Stimulated activated naive CD4-positive, alpha-beta T cell (primary cell): ENCODE measurements around the gene MAGI2.

Experiments
- DNase-seq, 6 experiments: peaks; one replicate each; lab custom pipeline; 2025; lab: John Stamatoyannopoulos, UW

MAGI2 gene

GRCh38 chr7:79258826-79259225 is 194.6 kb downstream of the MAGI2 start:
- no peak for DNase-seq

- no peak for DNase-seq
Measured at GRCh38 chr7:79257959-79258358, 195.5 kb downstream of the MAGI2 start.

GRCh38 chr7:79245623-79246249 is 207.7 kb downstream of the MAGI2 start:
- DNase-seq: no peak

- DNase-seq: no peak
Measured at GRCh38 chr7:79244482-79244881, 209.0 kb downstream of the MAGI2 start.

GRCh38 chr7:79241288-79242060 is 212.0 kb downstream of the MAGI2 start:
- DNase-seq: no peak

GRCh38 chr7:79240413-79240812 is 213.1 kb downstream of the MAGI2 start:
- DNase-seq: no peak

- no peak for DNase-seq
Measured at GRCh38 chr7:79236352-79237028, 217.0 kb downstream of the MAGI2 start.

- DNase-seq: no peak
Measured at GRCh38 chr7:79227044-79227443, 226.4 kb downstream of the MAGI2 start.

- no peak for DNase-seq
Measured at GRCh38 chr7:79221211-79221610, 232.3 kb downstream of the MAGI2 start.

- no peak for DNase-seq
Measured at GRCh38 chr7:79217976-79218626, 235.4 kb downstream of the MAGI2 start.

- DNase-seq: no peak
Measured at GRCh38 chr7:79217468-79217867, 236.0 kb downstream of the MAGI2 start.

GRCh38 chr7:79216236-79216635 is 237.2 kb downstream of the MAGI2 start:
- no peak for DNase-seq

- no peak for DNase-seq
Measured at GRCh38 chr7:79212334-79212733, 241.1 kb downstream of the MAGI2 start.

- no peak for DNase-seq
Measured at GRCh38 chr7:79211724-79212123, 241.7 kb downstream of the MAGI2 start.

- no peak for DNase-seq
Measured at GRCh38 chr7:79199961-79200360, 253.5 kb downstream of the MAGI2 start.

GRCh38 chr7:79199266-79199665 is 254.2 kb downstream of the MAGI2 start:
- DNase-seq: no peak

GRCh38 chr7:79185605-79186004 is 267.9 kb downstream of the MAGI2 start:
- no peak for DNase-seq

- DNase-seq: no peak
Measured at GRCh38 chr7:79182283-79182682, 271.2 kb downstream of the MAGI2 start.

- no peak for DNase-seq
Measured at GRCh38 chr7:79180533-79180932, 272.9 kb downstream of the MAGI2 start.

- DNase-seq: no peak
Measured at GRCh38 chr7:79176859-79177477, 276.5 kb downstream of the MAGI2 start.

GRCh38 chr7:79175374-79175773 is 278.1 kb downstream of the MAGI2 start:
- DNase-seq: no peak

- no peak for DNase-seq
Measured at GRCh38 chr7:79165225-79165624, 288.2 kb downstream of the MAGI2 start.
